Pons (tissue), 1 donor: ENCODE results near the gene POU2AF1.
A peak's percentile ranks its signal among the peaks of the same experiment; 100 is the strongest.
"Not testable (repeated sequence)": the region's sequence is repeated elsewhere in the genome, so short reads cannot be mapped to it uniquely, and the experiment has no call there.

Experiments
- DNase-seq: peaks from one replicate; pipeline ENCODE4 v3.0.0-alpha.2; 2016; ENCODE audit warnings: low spot score

Gene POU2AF1

GRCh38 chr11:111408789-111409727 lies 30.0 kb upstream of the POU2AF1 start:
- DNase-seq, result no peak

GRCh38 chr11:111407652-111408051 lies 28.6 kb upstream of the POU2AF1 start:
- DNase-seq, result no peak

- DNase-seq, result no peak
Observed at GRCh38 chr11:111406589-111406988, 27.5 kb upstream of the POU2AF1 start.

- DNase-seq, result no peak
Observed at GRCh38 chr11:111406091-111406490, 27.0 kb upstream of the POU2AF1 start.

- DNase-seq, result no peak
Observed at GRCh38 chr11:111405551-111405950, 26.5 kb upstream of the POU2AF1 start.

GRCh38 chr11:111403051-111403726 lies 24.1 kb upstream of the POU2AF1 start:
- DNase-seq, result no peak

- DNase-seq, result no peak
Observed at GRCh38 chr11:111402411-111402810, 23.3 kb upstream of the POU2AF1 start.

GRCh38 chr11:111401957-111402356 lies 22.9 kb upstream of the POU2AF1 start:
- not testable (repeated sequence) for DNase-seq

- DNase-seq, result no peak
Observed at GRCh38 chr11:111400595-111400994, 21.5 kb upstream of the POU2AF1 start.

- no peak for DNase-seq
Observed at GRCh38 chr11:111399187-111400031, 20.3 kb upstream of the POU2AF1 start.

GRCh38 chr11:111397034-111397433 lies 18.0 kb upstream of the POU2AF1 start:
- DNase-seq, result no peak

GRCh38 chr11:111395749-111396148 lies 16.7 kb upstream of the POU2AF1 start:
- no peak for DNase-seq

GRCh38 chr11:111395081-111395480 lies 16.0 kb upstream of the POU2AF1 start:
- DNase-seq, result no peak

- DNase-seq, result not testable (repeated sequence)
Observed at GRCh38 chr11:111394147-111394546, 15.1 kb upstream of the POU2AF1 start.

GRCh38 chr11:111393585-111393984 lies 14.5 kb upstream of the POU2AF1 start:
- no peak for DNase-seq

GRCh38 chr11:111393096-111393495 lies 14.0 kb upstream of the POU2AF1 start:
- no peak for DNase-seq

GRCh38 chr11:111392552-111392951 lies 13.5 kb upstream of the POU2AF1 start:
- no peak for DNase-seq

GRCh38 chr11:111391328-111392124 lies 12.5 kb upstream of the POU2AF1 start:
- DNase-seq, result no peak

GRCh38 chr11:111388842-111389241 lies 9.8 kb upstream of the POU2AF1 start:
- no peak for DNase-seq

GRCh38 chr11:111388420-111388819 lies 9.3 kb upstream of the POU2AF1 start:
- no peak for DNase-seq

- peak; percentile 14 for DNase-seq
Observed at GRCh38 chr11:111387363-111387762, 8.3 kb upstream of the POU2AF1 start.
